ENCODE results near the gene NXPE1. TPM values are rescaled to one million over a fixed set of nuclear protein-coding genes. Genes with fewer than 3 reads are reported as not detected.

The NXPE1 gene
- total RNA-seq, 2 experiments from 2014 or later: not detected

GRCh38 chr11:114525682-114526081 is 34.0 kb downstream of the NXPE1 start:
- ChIA-PET CTCF (no interaction called here), POLR2A (no interaction called here)
- peaks cover 14% of the 10 kb centered on the region for H3K9me3 Mint-ChIP-seq
- H3K36me3 Mint-ChIP-seq: peaks cover 10% of the 10 kb centered on the region
- no peaks in the 10 kb centered on the region for H3K4me1 Mint-ChIP-seq (ENCODE audit: low read depth)
- no peak overlapping the region for H3K27ac Mint-ChIP-seq
- no peaks in the 10 kb centered on the region for H3K27me3 Mint-ChIP-seq
- no peak overlapping the region for H3K4me3 Mint-ChIP-seq
- no peak for DNase-seq
- intact Hi-C loops (cut with micrococcal nuclease): no loop called here

DNA sequence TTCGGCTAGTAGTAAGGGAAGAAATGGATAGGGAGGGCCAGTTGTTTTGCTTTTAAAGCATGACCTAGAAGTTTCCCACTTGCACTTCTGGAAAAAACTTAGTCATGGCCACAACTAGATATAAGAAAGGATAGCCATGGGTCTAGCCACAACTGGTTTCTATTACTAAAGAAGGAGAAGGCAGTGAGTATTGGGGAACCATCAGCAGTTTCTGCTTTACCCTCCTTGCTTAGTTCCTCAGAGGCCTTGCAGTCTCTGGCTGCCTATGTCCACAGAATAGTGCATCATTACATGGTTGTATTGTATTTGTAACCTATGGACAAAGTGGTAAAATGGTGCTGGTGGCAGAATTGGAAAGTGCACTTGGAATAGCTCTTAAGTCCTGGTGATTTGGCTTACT is 35.6 kb downstream of the NXPE1 start:
- no peaks in the 10 kb centered on the region for H3K27me3 Mint-ChIP-seq
- no peak overlapping the region for H3K4me3 Mint-ChIP-seq
- no peak for DNase-seq
- no peak overlapping the region for H3K27ac Mint-ChIP-seq
- CTCF ChIA-PET: no interaction called here
- H3K36me3 Mint-ChIP-seq: peaks cover 10% of the 10 kb centered on the region
- POLR2A ChIA-PET: no interaction called here
- no peaks in the 10 kb centered on the region for H3K4me1 Mint-ChIP-seq (ENCODE audit: low read depth)
- peaks cover 14% of the 10 kb centered on the region for H3K9me3 Mint-ChIP-seq
- intact Hi-C loops (cut with micrococcal nuclease): no loop called here

DNA sequence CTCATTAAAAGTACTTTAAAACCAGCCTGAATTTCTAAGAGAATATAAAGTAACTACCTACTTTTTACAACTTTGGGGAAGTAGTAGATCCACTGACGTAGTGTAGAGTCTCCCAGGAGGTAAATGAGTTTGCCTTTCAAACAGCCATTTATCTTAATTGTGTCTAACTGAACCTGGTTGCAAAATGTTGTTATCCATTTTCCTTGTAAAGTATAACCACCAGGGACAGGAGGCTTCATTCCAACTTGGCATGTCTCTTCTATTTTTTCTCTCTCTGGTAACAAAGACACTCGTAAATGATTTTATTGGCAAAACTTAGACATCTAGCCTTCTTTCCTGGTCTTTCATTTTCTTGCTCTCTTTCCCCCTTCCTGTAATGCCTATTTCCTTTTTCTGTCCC is 36.9 kb downstream of the NXPE1 start:
- Mint-ChIP-seq H3K9me3 (peaks cover 14% of the 10 kb centered on the region), H3K36me3 (peaks cover 10% of the 10 kb centered on the region), H3K27ac (no peak overlapping the region), H3K4me3 (no peak overlapping the region), H3K27me3 (no peaks in the 10 kb centered on the region), H3K4me1 (ENCODE audit: low read depth) (no peaks in the 10 kb centered on the region)
- intact Hi-C loops (cut with micrococcal nuclease): no loop called here
- ChIA-PET CTCF (no interaction called here), POLR2A (no interaction called here)
- no peak for DNase-seq

DNA sequence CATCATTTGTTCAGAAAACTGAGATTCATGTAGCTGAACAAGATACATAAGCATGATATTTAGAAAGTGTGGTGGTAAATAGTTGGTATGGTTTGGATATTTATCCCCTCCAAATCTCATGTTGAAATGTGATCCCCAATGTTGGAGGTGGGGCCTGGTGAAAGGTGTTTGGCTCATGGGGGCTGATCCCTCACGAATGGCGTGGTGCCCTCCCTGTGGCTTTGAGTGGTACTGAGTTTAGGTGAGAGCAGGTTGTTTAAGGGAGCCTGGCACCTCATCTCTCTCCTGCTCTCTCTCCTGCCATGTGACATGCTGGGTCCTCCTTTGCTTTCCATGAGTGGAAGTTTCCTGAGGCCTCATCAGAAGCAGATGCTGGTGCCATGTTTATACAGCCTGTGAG is 48.1 kb downstream of the NXPE1 start:
- CTCF ChIA-PET: no interaction called here
- intact Hi-C loops (cut with micrococcal nuclease): no loop called here
- DNase-seq: no peak
- peaks cover 2% of the 10 kb centered on the region for H3K27me3 Mint-ChIP-seq
- no peaks in the 10 kb centered on the region for H3K4me1 Mint-ChIP-seq (ENCODE audit: low read depth)
- H3K4me3 Mint-ChIP-seq: no peak overlapping the region
- peaks cover 3% of the 10 kb centered on the region for H3K9me3 Mint-ChIP-seq
- no peak overlapping the region for H3K27ac Mint-ChIP-seq
- H3K36me3 Mint-ChIP-seq: no peaks in the 10 kb centered on the region
- POLR2A ChIA-PET: no interaction called here

DNA sequence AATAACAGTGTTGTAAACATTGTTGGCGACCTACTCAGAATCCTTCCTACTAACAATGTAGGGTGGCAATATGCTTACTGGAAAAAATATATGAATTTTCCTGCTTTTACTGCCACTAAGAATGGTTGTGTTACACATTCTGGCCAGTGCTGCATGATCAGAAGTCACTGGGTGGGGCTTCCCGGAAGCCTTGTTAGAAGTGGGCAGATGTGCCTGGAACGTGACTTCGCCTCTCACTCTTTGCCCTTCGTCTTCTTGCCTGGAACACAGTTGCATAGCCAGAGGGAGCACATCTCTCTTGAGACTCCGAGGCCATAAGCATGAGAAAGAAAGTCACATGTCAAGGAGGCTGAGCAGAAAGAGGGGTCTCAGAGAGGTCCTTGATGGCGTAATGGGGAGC is 48.6 kb downstream of the NXPE1 start:
- H3K27me3 Mint-ChIP-seq: peaks cover 6% of the 10 kb centered on the region
- ChIA-PET CTCF (no interaction called here), POLR2A (no interaction called here)
- no peaks in the 10 kb centered on the region for H3K4me1 Mint-ChIP-seq (ENCODE audit: low read depth)
- H3K27ac Mint-ChIP-seq: no peak overlapping the region
- H3K9me3 Mint-ChIP-seq: peaks cover 3% of the 10 kb centered on the region
- no peak for DNase-seq
- H3K4me3 Mint-ChIP-seq: no peak overlapping the region
- intact Hi-C loops (cut with micrococcal nuclease): no loop called here
- H3K36me3 Mint-ChIP-seq: no peaks in the 10 kb centered on the region

DNA sequence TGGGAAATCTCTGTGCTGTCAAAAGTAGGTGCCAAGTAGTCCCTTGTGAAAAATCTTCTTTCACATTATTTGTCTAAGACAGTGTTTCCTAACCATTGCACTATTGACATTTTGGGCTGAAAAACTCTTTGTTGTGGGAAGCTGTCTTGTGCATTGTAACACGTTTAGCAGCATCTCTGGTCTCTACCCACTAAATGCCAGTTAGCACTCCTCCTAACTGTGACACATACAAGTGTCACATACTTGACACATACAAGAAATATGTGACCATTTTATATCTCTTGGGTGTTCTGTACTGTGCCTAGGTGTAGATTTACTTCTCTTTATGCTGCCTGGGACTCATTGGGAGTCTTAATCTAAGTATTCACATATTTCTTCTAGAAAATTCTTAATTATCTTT is 57.8 kb downstream of the NXPE1 start:
- no peaks in the 10 kb centered on the region for H3K36me3 Mint-ChIP-seq
- H3K27ac Mint-ChIP-seq: no peak overlapping the region
- no peaks in the 10 kb centered on the region for H3K4me1 Mint-ChIP-seq (ENCODE audit: low read depth)
- CTCF ChIA-PET: no interaction called here
- peaks cover 15% of the 10 kb centered on the region for H3K27me3 Mint-ChIP-seq
- DNase-seq: no peak
- POLR2A ChIA-PET: no interaction called here
- H3K4me3 Mint-ChIP-seq: no peak overlapping the region
- no peaks in the 10 kb centered on the region for H3K9me3 Mint-ChIP-seq
- intact Hi-C loops (cut with micrococcal nuclease): no loop called here

DNA sequence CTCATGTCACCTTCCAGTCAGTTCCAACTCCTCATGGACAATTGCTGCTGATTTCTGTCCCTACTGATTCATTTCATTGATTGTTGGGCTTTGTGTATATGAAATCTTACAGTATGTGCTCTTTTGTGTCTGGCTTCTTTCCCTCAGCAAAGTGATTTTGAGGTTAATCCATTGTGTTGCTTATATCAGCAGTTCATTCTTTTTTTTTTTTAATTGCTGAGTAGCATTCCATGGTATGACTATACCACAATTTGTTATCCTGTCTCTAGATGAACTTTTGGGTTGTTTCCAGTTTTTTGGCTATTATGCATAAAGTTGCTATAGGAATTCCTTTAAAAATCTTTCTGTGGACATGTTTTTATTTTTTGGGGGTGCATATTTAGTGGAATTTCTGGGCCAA is 59.9 kb downstream of the NXPE1 start:
- intact Hi-C loops (cut with micrococcal nuclease): no loop called here
- CTCF ChIA-PET: no interaction called here
- H3K4me3 Mint-ChIP-seq: no peak overlapping the region
- H3K36me3 Mint-ChIP-seq: no peaks in the 10 kb centered on the region
- no peaks in the 10 kb centered on the region for H3K4me1 Mint-ChIP-seq (ENCODE audit: low read depth)
- H3K27me3 Mint-ChIP-seq: peaks cover 5% of the 10 kb centered on the region
- no peak overlapping the region for H3K27ac Mint-ChIP-seq
- POLR2A ChIA-PET: no interaction called here
- no peaks in the 10 kb centered on the region for H3K9me3 Mint-ChIP-seq
- no peak for DNase-seq

- H3K4me1 Mint-ChIP-seq (ENCODE audit: low read depth): no peaks in the 10 kb centered on the region
- no peak for DNase-seq
- ChIA-PET CTCF (no interaction called here), POLR2A (no interaction called here)
- peaks cover 3% of the 10 kb centered on the region for H3K9me3 Mint-ChIP-seq
- intact Hi-C loops (cut with micrococcal nuclease): no loop called here
- no peaks in the 10 kb centered on the region for H3K36me3 Mint-ChIP-seq
- no peak overlapping the region for H3K27ac Mint-ChIP-seq
- H3K27me3 Mint-ChIP-seq: peaks cover 2% of the 10 kb centered on the region
- H3K4me3 Mint-ChIP-seq: no peak overlapping the region
Observed at GRCh38 chr11:114496915-114497314, 62.8 kb downstream of the NXPE1 start.

DNA sequence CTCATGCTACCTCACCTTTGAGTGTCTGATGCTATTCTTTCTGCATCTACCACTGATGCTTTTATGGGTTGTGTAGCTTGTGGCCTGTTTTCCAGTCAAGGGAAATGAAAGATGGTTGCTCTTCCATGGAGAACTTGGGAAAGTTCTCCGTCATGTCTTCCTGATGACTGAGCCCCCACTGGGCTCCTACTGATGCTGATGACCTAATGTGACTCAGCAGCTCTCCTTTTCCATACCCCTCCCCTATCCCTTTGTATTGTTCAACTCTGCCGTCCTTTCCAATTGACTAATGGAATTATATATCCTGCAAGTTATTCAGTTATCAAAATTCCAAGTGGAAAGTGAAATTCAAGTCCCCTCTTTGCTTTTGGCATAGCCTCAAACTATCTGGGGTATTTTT is 75.8 kb downstream of the NXPE1 start:
- CTCF ChIA-PET: no interaction called here
- no peak for DNase-seq
- intact Hi-C loops (cut with micrococcal nuclease): no loop called here
- H3K9me3 Mint-ChIP-seq: no peaks in the 10 kb centered on the region
- peaks cover 3% of the 10 kb centered on the region for H3K27me3 Mint-ChIP-seq
- no peak overlapping the region for H3K4me3 Mint-ChIP-seq
- no peak overlapping the region for H3K27ac Mint-ChIP-seq
- H3K4me1 Mint-ChIP-seq (ENCODE audit: low read depth): no peaks in the 10 kb centered on the region
- H3K36me3 Mint-ChIP-seq: no peaks in the 10 kb centered on the region
- POLR2A ChIA-PET: no interaction called here

DNA sequence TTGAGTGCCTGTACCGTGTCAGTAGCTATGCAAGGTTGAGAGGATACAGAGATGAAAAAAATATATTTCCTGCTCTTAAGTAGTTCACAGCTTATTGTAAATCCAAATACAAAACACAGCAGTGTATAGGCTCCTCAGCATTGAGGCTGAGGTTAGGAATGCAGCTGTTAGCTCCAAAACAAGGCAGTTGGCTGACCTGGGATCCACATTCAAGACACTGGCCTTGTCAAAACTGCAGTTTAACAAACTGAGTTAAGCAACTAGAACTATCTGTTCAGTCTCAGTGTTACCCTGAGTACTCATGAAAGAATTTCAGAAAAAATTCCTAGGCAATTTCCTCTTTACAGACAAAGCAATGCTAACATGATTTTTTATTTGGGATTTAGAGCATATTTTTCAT is 77.6 kb downstream of the NXPE1 start:
- no peaks in the 10 kb centered on the region for H3K4me1 Mint-ChIP-seq (ENCODE audit: low read depth)
- H3K9me3 Mint-ChIP-seq: no peaks in the 10 kb centered on the region
- peaks cover 1% of the 10 kb centered on the region for H3K27me3 Mint-ChIP-seq
- intact Hi-C loops (cut with micrococcal nuclease): no loop called here
- no peak overlapping the region for H3K4me3 Mint-ChIP-seq
- no peak for DNase-seq
- H3K36me3 Mint-ChIP-seq: no peaks in the 10 kb centered on the region
- CTCF ChIA-PET: no interaction called here
- POLR2A ChIA-PET: no interaction called here
- H3K27ac Mint-ChIP-seq: no peak overlapping the region

- CTCF ChIA-PET: interaction anchor here (0.8 kb wide), 1 partner anchor 17 kb away, joined by 4 read pairs; no protein-coding TSS in a partner anchor
- H3K36me3 Mint-ChIP-seq: no peaks in the 10 kb centered on the region
- no peak for DNase-seq
- H3K4me3 Mint-ChIP-seq: no peak overlapping the region
- H3K9me3 Mint-ChIP-seq: no peaks in the 10 kb centered on the region
- H3K4me1 Mint-ChIP-seq (ENCODE audit: low read depth): no peaks in the 10 kb centered on the region
- peaks cover 6% of the 10 kb centered on the region for H3K27me3 Mint-ChIP-seq
- intact Hi-C loops (cut with micrococcal nuclease): no loop called here
- H3K27ac Mint-ChIP-seq: no peak overlapping the region
- POLR2A ChIA-PET: no interaction called here
Observed at GRCh38 chr11:114479331-114479730, 80.3 kb downstream of the NXPE1 start.

DNA sequence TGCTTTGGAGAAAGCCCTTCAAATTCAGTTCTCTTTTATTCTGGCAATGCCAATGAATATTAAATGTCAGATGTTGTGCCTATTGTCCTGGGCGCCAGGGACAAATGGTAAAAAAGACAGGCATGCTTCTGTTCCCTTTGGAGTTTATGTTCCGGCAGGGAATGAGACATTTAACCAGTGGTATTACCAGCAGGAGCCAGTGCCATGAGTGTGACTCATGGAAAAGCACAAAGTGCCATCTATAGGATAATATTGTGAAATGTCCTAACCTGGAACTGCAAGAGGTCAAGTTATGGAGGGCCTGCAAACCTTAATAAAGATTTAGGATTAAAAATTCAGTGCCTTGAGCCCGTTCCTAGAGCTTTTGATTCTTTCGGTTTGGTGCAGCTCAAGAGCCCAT is 80.9 kb downstream of the NXPE1 start:
- DNase-seq: no peak
- ChIA-PET POLR2A (no interaction called here), CTCF (no interaction called here)
- Mint-ChIP-seq H3K27me3 (peaks cover 6% of the 10 kb centered on the region), H3K4me3 (no peak overlapping the region), H3K9me3 (no peaks in the 10 kb centered on the region), H3K36me3 (no peaks in the 10 kb centered on the region), H3K4me1 (ENCODE audit: low read depth) (no peaks in the 10 kb centered on the region), H3K27ac (no peak overlapping the region)
- intact Hi-C loops (cut with micrococcal nuclease): no loop called here

GRCh38 chr11:114478001-114478410 is 81.7 kb downstream of the NXPE1 start:
- no peaks in the 10 kb centered on the region for H3K36me3 Mint-ChIP-seq
- no peaks in the 10 kb centered on the region for H3K9me3 Mint-ChIP-seq
- H3K27me3 Mint-ChIP-seq: peaks cover 6% of the 10 kb centered on the region
- no peak overlapping the region for H3K27ac Mint-ChIP-seq
- H3K4me1 Mint-ChIP-seq (ENCODE audit: low read depth): no peaks in the 10 kb centered on the region
- ChIA-PET POLR2A (no interaction called here), CTCF (no interaction called here)
- DNase-seq: no peak
- H3K4me3 Mint-ChIP-seq: no peak overlapping the region
- intact Hi-C loops (cut with micrococcal nuclease): no loop called here

DNA sequence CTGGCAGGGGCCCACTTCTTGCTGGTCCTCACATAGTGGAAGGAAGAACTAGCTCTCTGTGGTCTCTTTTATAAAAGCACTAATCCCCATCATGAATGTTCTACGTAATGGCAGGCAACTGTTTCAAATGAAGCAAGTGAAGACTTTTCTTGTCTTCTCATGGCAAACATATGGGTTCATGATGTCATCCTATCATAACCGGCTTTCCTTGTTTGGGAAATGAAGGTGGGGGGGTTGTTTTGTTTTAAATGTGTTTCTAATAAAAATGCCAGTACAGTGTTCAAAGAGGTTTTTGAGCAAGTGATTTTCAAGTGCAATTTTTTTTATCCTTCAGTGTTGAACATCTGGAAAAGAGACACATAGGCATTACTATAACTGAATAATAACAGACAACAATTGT is 87.0 kb downstream of the NXPE1 start:
- Mint-ChIP-seq H3K36me3 (no peaks in the 10 kb centered on the region), H3K4me1 (ENCODE audit: low read depth) (no peaks in the 10 kb centered on the region), H3K9me3 (no peaks in the 10 kb centered on the region), H3K27ac (no peak overlapping the region), H3K27me3 (peaks cover 9% of the 10 kb centered on the region), H3K4me3 (no peak overlapping the region)
- intact Hi-C loops (cut with micrococcal nuclease): no loop called here
- ChIA-PET CTCF (no interaction called here), POLR2A (no interaction called here)
- no peak for DNase-seq

Measured in activated CD4-positive, alpha-beta memory T cell treated with anti-CD3 and anti-CD28 coated beads for 36 hours (primary cell).